CD14-positive monocyte (primary cell): Measurements from ENCODE around the gene ARMC9. TPM values are rescaled to one million over a fixed set of nuclear protein-coding genes. Genes with fewer than 3 reads are reported as not detected.

ENCODE experiments used
- DNase-seq, 3 donors: peaks; one replicate each; pipeline ENCODE4 v3.0.0-alpha.2; 2011 to 2022
- H2AFZ ChIP-seq: 2 replicates; pipeline ENCODE4 v1.6.0; 2012; ENCODE audit warnings: mild to moderate bottlenecking, low read depth, low read length, inconsistent platforms; ENCODE audit not compliant: insufficient read depth, poor library complexity, severe bottlenecking
- H3K27ac ChIP-seq, 2 donors: 1 replicate in 1 of 2; 2 replicates in 1 of 2; pipeline ENCODE4 v1.5.1; 2012 to 2013; ENCODE audit warnings: low read length in 2 of 2, control low read depth in 1 of 2, inconsistent platforms in 1 of 2, low read depth in 1 of 2, mild to moderate bottlenecking in 1 of 2
- H3K27me3 ChIP-seq, 2 donors: one replicate each; pipeline versions ENCODE4 v1.6.0 to v1.6.1; 2011 to 2013; ENCODE audit warnings: low read length in 2 of 2; ENCODE audit not compliant: control insufficient read depth in 2 of 2, insufficient read depth in 2 of 2
- H3K36me3 ChIP-seq, 2 donors: replicated peaks in 1 of 2; 1 replicate in 1 of 2; 2 replicates in 1 of 2; pipeline versions ENCODE4 v1.5.1 to v1.6.1; 2012 to 2013; ENCODE audit warnings: low read length in 2 of 2, control low read depth in 1 of 2, inconsistent platforms in 1 of 2, mild to moderate bottlenecking in 1 of 2; ENCODE audit not compliant: insufficient read depth in 2 of 2, control insufficient read depth in 1 of 2
- H3K4me1 ChIP-seq, 2 donors: 1 replicate in 1 of 2; 2 replicates in 1 of 2; pipeline versions ENCODE4 v1.5.1 to v1.6.1; 2012 to 2013; ENCODE audit warnings: low read length in 2 of 2, control low read depth in 1 of 2, inconsistent platforms in 1 of 2, mild to moderate bottlenecking in 1 of 2, moderate library complexity in 1 of 2; ENCODE audit not compliant: insufficient read depth in 2 of 2, control insufficient read depth in 1 of 2
- H3K4me2 ChIP-seq: replicated peaks from 2 replicates; pipeline ENCODE3; 2012; ENCODE audit warnings: low read length, moderate library complexity, mild to moderate bottlenecking; ENCODE audit not compliant: poor library complexity, severe bottlenecking; ENCODE audit errors: extremely low read depth
- H3K4me3 ChIP-seq, 3 experiments: fragments of 200-600 bp in 1 of 3; sonication (generic) in 1 of 3; replicated peaks in 1 of 3; 1 replicate in 2 of 3; 2 replicates in 1 of 3; pipeline ENCODE4 v1.5.1; 2011 to 2013; ENCODE audit warnings: low read length in 3 of 3, mild to moderate bottlenecking in 3 of 3, control low read depth in 2 of 3, low read depth in 2 of 3, inconsistent platforms in 1 of 3, moderate library complexity in 1 of 3
- H3K79me2 ChIP-seq: 2 replicates; pipeline ENCODE4 v1.6.0; 2012; ENCODE audit warnings: mild to moderate bottlenecking, control low read depth, inconsistent platforms, low read length, moderate library complexity; ENCODE audit not compliant: insufficient read depth
- H3K9ac ChIP-seq: 2 replicates; pipeline ENCODE4 v1.6.0; 2017; ENCODE audit warnings: low read length, mild to moderate bottlenecking; ENCODE audit not compliant: insufficient read depth, poor library complexity, severe bottlenecking
- H3K9me3 ChIP-seq, 2 donors: replicated peaks in 1 of 2; 1 replicate in 1 of 2; 2 replicates in 1 of 2; pipeline versions ENCODE4 v1.5.1 to v1.6.1; 2012 to 2013; ENCODE audit warnings: low read length in 2 of 2, control low read depth in 1 of 2; ENCODE audit not compliant: control insufficient read depth in 1 of 2, insufficient read depth in 1 of 2
- H4K20me1 ChIP-seq: 2 replicates; pipeline ENCODE4 v1.6.0; 2012; ENCODE audit warnings: mild to moderate bottlenecking, low read length, control low read depth, moderate library complexity; ENCODE audit not compliant: insufficient read depth
- H3K27ac Mint-ChIP-seq, 7 donors: one replicate each; pipeline ENCODE4 v1.8.0; 2020; ENCODE audit warnings: mild to moderate bottlenecking in 7 of 7, mixed read lengths in 7 of 7, moderate library complexity in 6 of 7, inconsistent platforms in 2 of 7
- H3K27me3 Mint-ChIP-seq, 3 donors: one replicate each; pipeline ENCODE4 v1.8.0; 2021 to 2022; ENCODE audit warnings: low read depth in 3 of 3, mild to moderate bottlenecking in 3 of 3, mixed read lengths in 3 of 3, moderate library complexity in 3 of 3, inconsistent platforms in 1 of 3
- H3K36me3 Mint-ChIP-seq, 2 donors: one replicate each; pipeline ENCODE4 v1.8.0; 2020; ENCODE audit warnings: mixed read lengths in 2 of 2, inconsistent platforms in 1 of 2, mild to moderate bottlenecking in 1 of 2
- H3K4me1 Mint-ChIP-seq: one replicate; pipeline ENCODE4 v1.8.0; 2020; ENCODE audit warnings: mild to moderate bottlenecking, mixed read lengths
- H3K4me3 Mint-ChIP-seq, 2 donors: one replicate each; pipeline ENCODE4 v1.8.0; 2020; ENCODE audit warnings: mild to moderate bottlenecking in 2 of 2, mixed read lengths in 2 of 2, moderate library complexity in 1 of 2
- H3K9me3 Mint-ChIP-seq, 7 donors: one replicate each; pipeline ENCODE4 v1.8.0; 2020 to 2022; ENCODE audit warnings: mixed read lengths in 7 of 7, mild to moderate bottlenecking in 6 of 7, moderate library complexity in 6 of 7, inconsistent platforms in 2 of 7
- WGBS: methylation state at CpG from one replicate; pipeline ENCODE4 v1.1.5; 2013; ENCODE audit warnings: missing lambda C conversion rate; ENCODE audit not compliant: insufficient coverage; 5-methylcytosine and 5-hydroxymethylcytosine counted together
- intact Hi-C, 2 donors: fragments of 100-400 bp; cut with micrococcal nuclease; formaldehyde crosslinking; loops; one replicate each; pipeline versions ENCODE4 v1.15.0 to v1.15.1; 2023
- polyA plus RNA-seq, 3 donors: library from polyadenylated mRNA; depleted of rRNA in 1 of 3; unstranded in 2 of 3; stranded (reverse) in 1 of 3; fragments of 300-500 nt in 2 of 3; fragments of >200 nt in 1 of 3; fragmentation: Illumina TruSeq in 2 of 3; gene quantifications; 1 replicate in 2 of 3; 2 replicates in 1 of 3; pipeline ENCODE4 v1.2.3, GENCODE V29; 2012 to 2021
- TF ChIP-seq, protein P1 (sequence below): fragments of 200-600 bp; IDR thresholded peaks from one replicate; pipeline ENCODE4 v1.8.0; 2022; ENCODE audit warnings: antibody characterized with exemption, mild to moderate bottlenecking

Gene ARMC9
- polyA plus RNA-seq, 3 donors: 0.07 to 0.27 TPM; not detected in 1

DNA sequence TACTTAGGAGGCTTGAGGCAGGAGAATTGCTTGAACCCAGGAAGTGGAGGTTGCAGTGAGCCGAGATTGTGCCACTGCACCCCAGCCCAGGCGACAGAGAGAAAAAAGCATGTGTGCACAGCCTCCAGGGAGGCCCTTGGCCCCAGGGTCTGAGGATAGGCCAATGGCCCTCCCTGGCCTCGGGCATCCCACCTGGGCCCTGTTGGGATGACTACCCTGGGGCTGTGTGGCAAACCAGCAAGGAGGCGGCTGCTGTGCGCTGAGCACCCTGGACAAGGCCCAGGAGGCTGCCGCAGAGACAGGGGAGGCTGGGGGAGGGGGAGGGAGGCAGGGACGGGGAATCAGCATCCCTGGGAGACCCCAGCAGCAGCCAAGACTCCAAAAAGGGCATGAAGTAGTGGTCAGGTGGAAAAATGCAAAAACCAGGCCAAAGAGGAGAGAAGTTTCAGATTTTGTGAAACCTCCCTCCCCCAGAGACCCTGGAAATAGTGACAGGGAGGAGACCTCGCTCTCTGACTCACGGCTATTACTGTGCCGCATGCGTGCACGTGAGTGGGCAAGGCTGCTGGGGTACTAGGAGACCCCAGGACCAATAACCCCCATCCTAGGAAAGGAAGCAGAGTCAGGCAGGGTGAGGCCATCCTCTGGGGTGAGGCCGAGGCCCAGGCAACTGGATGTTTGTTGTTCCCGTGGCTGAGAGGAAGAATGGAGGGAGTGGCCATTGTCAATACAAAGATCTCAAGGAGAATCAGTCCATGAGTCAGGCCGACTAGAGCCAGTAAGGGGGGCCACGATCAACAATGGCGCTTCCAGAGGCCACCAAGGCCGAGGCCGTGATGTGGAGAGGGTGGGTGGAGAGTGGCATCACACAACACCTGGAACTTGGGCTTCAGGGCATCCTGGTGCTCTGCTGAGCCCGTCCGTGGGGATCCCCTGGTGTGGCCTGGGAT lies 181.1 kb downstream of the ARMC9 start:
- H3K4me2 ChIP-seq: no peak overlapping the region
- no peaks in the 10 kb centered on the region for H3K79me2 ChIP-seq
- DNase-seq: no peak
- H3K36me3 ChIP-seq: no peaks in the 10 kb centered on the region
- no peaks in the 10 kb centered on the region for H3K27me3 ChIP-seq
- no peak overlapping the region for H3K9ac ChIP-seq
- peaks cover 0 to under 1% of the 10 kb centered on the region in 2 donors for H3K9me3 ChIP-seq
- Mint-ChIP-seq H3K9me3 (peaks cover 0 to 2% (median 0%) of the 10 kb centered on the region in 7 donors), H3K36me3 (peaks cover 0 to 2% of the 10 kb centered on the region in 2 donors), H3K27ac (no peak overlapping the region), H3K4me3 (no peak overlapping the region), H3K4me1 (peaks cover 18% of the 10 kb centered on the region), H3K27me3 (peaks cover 0 to 4% (median 2%) of the 10 kb centered on the region in 3 donors)
- no peak overlapping the region for H3K27ac ChIP-seq
- H3K4me3 ChIP-seq: no peak overlapping the region
- WGBS: 96% methylated on average over 15 of the region's 21 CpGs
- intact Hi-C loops: no loop called here
- H4K20me1 ChIP-seq: no peaks in the 10 kb centered on the region
- TF ChIP-seq, protein P1, sequence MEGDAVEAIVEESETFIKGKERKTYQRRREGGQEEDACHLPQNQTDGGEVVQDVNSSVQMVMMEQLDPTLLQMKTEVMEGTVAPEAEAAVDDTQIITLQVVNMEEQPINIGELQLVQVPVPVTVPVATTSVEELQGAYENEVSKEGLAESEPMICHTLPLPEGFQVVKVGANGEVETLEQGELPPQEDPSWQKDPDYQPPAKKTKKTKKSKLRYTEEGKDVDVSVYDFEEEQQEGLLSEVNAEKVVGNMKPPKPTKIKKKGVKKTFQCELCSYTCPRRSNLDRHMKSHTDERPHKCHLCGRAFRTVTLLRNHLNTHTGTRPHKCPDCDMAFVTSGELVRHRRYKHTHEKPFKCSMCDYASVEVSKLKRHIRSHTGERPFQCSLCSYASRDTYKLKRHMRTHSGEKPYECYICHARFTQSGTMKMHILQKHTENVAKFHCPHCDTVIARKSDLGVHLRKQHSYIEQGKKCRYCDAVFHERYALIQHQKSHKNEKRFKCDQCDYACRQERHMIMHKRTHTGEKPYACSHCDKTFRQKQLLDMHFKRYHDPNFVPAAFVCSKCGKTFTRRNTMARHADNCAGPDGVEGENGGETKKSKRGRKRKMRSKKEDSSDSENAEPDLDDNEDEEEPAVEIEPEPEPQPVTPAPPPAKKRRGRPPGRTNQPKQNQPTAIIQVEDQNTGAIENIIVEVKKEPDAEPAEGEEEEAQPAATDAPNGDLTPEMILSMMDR: no peak
- no peak overlapping the region for H2AFZ ChIP-seq
- peaks cover 7 to 8% of the 10 kb centered on the region in 2 donors for H3K4me1 ChIP-seq

DNA sequence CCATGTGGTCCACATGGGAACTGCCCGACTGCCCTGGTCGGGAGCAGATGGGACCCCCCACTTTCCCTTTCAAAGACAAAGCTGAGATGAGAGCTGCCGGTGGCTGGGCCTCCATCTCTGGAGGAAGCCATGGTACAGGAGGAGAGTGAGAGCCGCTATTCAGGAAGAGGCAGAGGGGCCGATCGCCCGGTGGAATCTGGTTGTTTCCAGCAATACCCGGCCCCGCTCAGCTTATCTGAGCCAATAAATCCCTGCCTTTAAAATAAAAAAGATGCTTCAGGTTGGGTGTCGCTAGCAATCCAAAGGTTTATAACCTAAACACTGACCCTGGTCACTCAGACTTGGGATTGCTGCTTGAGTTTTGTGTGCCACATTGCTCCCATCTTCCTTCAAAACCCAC lies 181.9 kb downstream of the ARMC9 start:
- no peaks in the 10 kb centered on the region for H3K27me3 ChIP-seq
- H3K27ac ChIP-seq: no peak overlapping the region
- no peaks in the 10 kb centered on the region for H3K79me2 ChIP-seq
- H3K27me3 Mint-ChIP-seq: peaks cover 0 to 4% (median 2%) of the 10 kb centered on the region in 3 donors
- H3K4me3 ChIP-seq: no peak overlapping the region
- TF ChIP-seq, protein P1: no peak
- H3K4me3 Mint-ChIP-seq: no peak overlapping the region
- no peaks in the 10 kb centered on the region for H4K20me1 ChIP-seq
- H3K9me3 ChIP-seq: peaks cover 0 to 5% of the 10 kb centered on the region in 2 donors
- DNase-seq: no peak
- H3K36me3 Mint-ChIP-seq: peaks cover 0 to 8% of the 10 kb centered on the region in 2 donors
- H3K4me1 Mint-ChIP-seq: peaks cover 18% of the 10 kb centered on the region
- H3K9me3 Mint-ChIP-seq: peaks cover 0 to 10% (median 6%) of the 10 kb centered on the region in 7 donors
- H2AFZ ChIP-seq: no peak overlapping the region
- peaks cover 7 to 8% of the 10 kb centered on the region in 2 donors for H3K4me1 ChIP-seq
- no peak overlapping the region for H3K4me2 ChIP-seq
- WGBS: 98% methylated on average over 7 of the region's 10 CpGs
- no peaks in the 10 kb centered on the region for H3K36me3 ChIP-seq
- intact Hi-C loops: no loop called here
- H3K9ac ChIP-seq: no peak overlapping the region
- peak overlapping the region in 1 of 7 donors; percentile 45 for H3K27ac Mint-ChIP-seq
